ENCODE data around the gene CASP9. TPM values are rescaled to one million over a fixed set of nuclear protein-coding genes. Genes with fewer than 3 reads are reported as not detected.

CASP9 gene
- 10 to 100 TPM in 2 of 4 donors, 1 to 10 TPM in 2; 2.6 to 16.0 (median 8.1) TPM for total RNA-seq

DNA sequence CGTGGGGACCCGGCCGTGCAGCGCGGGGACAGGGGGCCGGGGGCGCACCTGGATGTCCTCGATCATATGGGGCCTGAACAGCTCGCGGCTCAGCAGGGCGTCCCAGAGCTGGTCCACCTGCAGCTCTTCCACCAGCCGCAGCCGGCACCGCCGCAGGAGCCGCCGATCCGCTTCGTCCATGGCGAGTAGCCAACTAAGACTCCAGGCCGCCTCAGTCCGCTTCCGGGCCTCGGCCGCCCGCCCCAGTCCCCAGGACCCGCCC lies at the start of gene CASP9:
CASP9 (minus strand) TSS at position 195 of the 262 bp plus-strand sequence; CDS start at position 180, 15 bp downstream.
- peak in 1 of 2 donors; percentile 45 for TF ChIP-seq POLR2A (IDR thresholded peaks at IDR 0.05)
- TF ChIP-seq, protein P1, sequence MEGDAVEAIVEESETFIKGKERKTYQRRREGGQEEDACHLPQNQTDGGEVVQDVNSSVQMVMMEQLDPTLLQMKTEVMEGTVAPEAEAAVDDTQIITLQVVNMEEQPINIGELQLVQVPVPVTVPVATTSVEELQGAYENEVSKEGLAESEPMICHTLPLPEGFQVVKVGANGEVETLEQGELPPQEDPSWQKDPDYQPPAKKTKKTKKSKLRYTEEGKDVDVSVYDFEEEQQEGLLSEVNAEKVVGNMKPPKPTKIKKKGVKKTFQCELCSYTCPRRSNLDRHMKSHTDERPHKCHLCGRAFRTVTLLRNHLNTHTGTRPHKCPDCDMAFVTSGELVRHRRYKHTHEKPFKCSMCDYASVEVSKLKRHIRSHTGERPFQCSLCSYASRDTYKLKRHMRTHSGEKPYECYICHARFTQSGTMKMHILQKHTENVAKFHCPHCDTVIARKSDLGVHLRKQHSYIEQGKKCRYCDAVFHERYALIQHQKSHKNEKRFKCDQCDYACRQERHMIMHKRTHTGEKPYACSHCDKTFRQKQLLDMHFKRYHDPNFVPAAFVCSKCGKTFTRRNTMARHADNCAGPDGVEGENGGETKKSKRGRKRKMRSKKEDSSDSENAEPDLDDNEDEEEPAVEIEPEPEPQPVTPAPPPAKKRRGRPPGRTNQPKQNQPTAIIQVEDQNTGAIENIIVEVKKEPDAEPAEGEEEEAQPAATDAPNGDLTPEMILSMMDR (IDR thresholded peaks at IDR 0.05): no peak
- no peaks in the 10 kb centered on the region for H3K27me3 ChIP-seq
- peak within 1 kb of the TSS; percentile 98 to 99 for H3K27ac ChIP-seq
- H3K4me3 ChIP-seq: peak within 1 kb of the TSS; percentile 79 to 99
- peaks cover 7% of the 10 kb centered on the region in 2 donors for H3K4me1 ChIP-seq
- H3K9me3 ChIP-seq: no peaks in the 10 kb centered on the region
- intact Hi-C loops (cut with DNase I; ENCODE audit: low total_unique reads): no loop called here
- H3K36me3 ChIP-seq: no peaks in the 10 kb centered on the region
- DNase-seq: no peak

GRCh38 chr1:15573477-15573876 lies 49.5 kb upstream of the CASP9 start:
- no peaks in the 10 kb centered on the region for H3K27me3 ChIP-seq
- no peak overlapping the region for H3K27ac ChIP-seq
- H3K36me3 ChIP-seq: no peaks in the 10 kb centered on the region
- TF ChIP-seq, protein P1 (IDR thresholded peaks at IDR 0.05): no peak
- no peak for TF ChIP-seq POLR2A (IDR thresholded peaks at IDR 0.05)
- DNase-seq: no peak
- H3K9me3 ChIP-seq: no peaks in the 10 kb centered on the region
- no peaks in the 10 kb centered on the region for H3K4me1 ChIP-seq
- intact Hi-C loops (cut with DNase I; ENCODE audit: low total_unique reads): no loop called here
- no peak overlapping the region for H3K4me3 ChIP-seq

- intact Hi-C loops (cut with DNase I; ENCODE audit: low total_unique reads): no loop called here
- no peaks in the 10 kb centered on the region for H3K27me3 ChIP-seq
- H3K4me3 ChIP-seq: no peak overlapping the region
- H3K4me1 ChIP-seq: no peaks in the 10 kb centered on the region
- no peak for DNase-seq
- TF ChIP-seq, protein P1 (IDR thresholded peaks at IDR 0.05): no peak
- TF ChIP-seq POLR2A (IDR thresholded peaks at IDR 0.05): no peak
- H3K27ac ChIP-seq: no peak overlapping the region
- no peaks in the 10 kb centered on the region for H3K36me3 ChIP-seq
- H3K9me3 ChIP-seq: no peaks in the 10 kb centered on the region
Measured at GRCh38 chr1:15571266-15571665, 47.3 kb upstream of the CASP9 start.

- H3K27ac ChIP-seq: no peak overlapping the region
- no peak overlapping the region for H3K4me3 ChIP-seq
- no peaks in the 10 kb centered on the region for H3K36me3 ChIP-seq
- intact Hi-C loops (cut with DNase I; ENCODE audit: low total_unique reads): no loop called here
- no peaks in the 10 kb centered on the region for H3K4me1 ChIP-seq
- no peaks in the 10 kb centered on the region for H3K9me3 ChIP-seq
- no peaks in the 10 kb centered on the region for H3K27me3 ChIP-seq
- TF ChIP-seq, protein P1 (IDR thresholded peaks at IDR 0.05): no peak
- TF ChIP-seq POLR2A (IDR thresholded peaks at IDR 0.05): no peak
- no peak for DNase-seq
Measured at GRCh38 chr1:15570861-15571260, 46.8 kb upstream of the CASP9 start.

DNA sequence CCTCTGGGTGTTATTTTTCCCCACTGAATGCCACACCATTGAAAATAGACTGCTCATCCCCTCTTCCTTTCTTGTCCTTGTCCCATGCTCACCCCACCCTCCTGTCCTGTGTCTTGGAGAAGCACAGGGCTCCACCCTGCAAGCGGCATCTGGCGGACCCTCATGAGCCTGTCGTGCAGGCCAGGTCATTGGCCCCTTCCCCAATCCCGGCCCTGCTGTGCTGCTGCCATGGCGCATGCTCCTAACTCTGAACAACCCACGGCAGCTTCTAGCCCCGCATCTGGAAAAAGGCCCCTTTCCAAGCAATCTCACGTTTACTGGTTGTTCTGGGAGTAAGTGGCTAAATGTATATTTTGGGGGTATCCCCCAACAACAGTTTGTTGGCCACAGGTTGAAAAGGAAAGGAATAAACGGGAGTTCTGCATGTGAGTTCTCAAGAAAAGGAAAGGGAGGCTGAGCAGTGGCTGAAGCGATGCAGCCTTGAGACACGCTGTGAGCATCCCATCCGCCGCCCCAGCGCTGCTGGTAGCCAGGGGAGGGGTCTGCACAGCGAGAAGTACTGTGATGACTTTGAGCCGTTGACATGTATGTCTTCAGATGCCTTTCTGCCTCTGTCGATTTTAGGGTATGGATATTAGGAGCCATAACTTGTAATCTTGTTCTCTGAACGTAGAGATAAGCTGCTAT lies 44.5 kb upstream of the CASP9 start:
- Histone ChIP-seq H3K9me3 (no peaks in the 10 kb centered on the region), H3K27ac (peak overlapping the region; percentile 25 to 69), H3K27me3 (no peaks in the 10 kb centered on the region), H3K36me3 (no peaks in the 10 kb centered on the region), H3K4me1 (no peaks in the 10 kb centered on the region), H3K4me3 (no peak overlapping the region)
- DNase-seq: no peak
- TF ChIP-seq POLR2A (IDR thresholded peaks at IDR 0.05): no peak
- TF ChIP-seq, protein P1 (IDR thresholded peaks at IDR 0.05): no peak
- intact Hi-C loops (cut with DNase I; ENCODE audit: low total_unique reads): no loop called here
